Measurements from ENCODE around the gene P3H4.
"Not testable (repeated sequence)": the region's sequence is repeated elsewhere in the genome, so short reads cannot be mapped to it uniquely, and the experiment has no call there.

The P3H4 gene

DNA sequence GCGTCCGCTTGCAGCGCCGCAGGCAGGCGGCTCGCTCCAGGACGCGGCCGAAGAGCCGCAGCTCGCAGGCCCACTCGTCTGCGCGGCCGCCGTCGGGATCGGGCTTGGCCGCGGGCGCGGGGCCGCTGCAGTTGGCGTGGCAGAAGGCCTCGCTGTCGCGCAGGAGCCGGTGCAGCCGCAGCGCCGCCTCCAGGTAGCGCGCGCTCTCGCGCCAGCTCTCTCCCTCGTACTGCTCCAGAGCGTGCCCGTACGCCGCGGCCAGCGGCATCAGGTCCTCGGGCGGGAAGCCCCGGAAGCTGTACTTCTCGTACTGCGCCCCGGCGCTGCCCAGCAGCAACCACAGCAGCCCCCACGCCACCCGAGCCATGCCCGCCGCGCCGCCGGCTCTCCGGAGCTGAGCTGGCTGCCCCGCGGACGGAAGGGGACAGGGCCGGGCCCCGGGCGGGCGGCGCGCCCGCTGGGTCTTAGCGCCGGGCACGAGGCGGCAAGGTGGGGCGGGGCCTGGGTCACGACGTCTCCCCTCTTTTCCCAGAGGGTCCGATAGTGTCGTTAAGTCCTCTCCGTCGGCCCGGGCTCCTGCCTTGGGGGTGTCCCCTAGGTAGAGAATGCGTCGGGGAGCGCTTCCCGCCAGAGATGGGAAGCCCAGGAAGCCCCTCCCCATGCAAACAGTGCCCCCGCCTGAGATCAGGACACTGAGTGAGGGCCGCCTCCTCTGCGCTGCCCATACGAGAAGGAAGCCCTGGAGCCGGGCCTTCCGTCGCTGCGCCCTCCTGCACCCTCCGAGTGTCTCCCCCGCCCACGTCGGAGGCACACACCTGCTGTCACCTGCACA is at the start of gene P3H4:
Gene P3H4, minus strand, starts transcription at position 401 of the 832 bp plus-strand sequence. Its CDS starts 34 bp downstream, at position 367.
- peak within 1 kb of the TSS; percentile 92 for H3K27ac ChIP-seq
- no peak for TF ChIP-seq ZFX (IDR thresholded peaks at IDR 0.05; ENCODE audit: borderline replicate concordance)
- TF ChIP-seq CTCF (IDR thresholded peaks at IDR 0.05) = peak; percentile 93

DNA sequence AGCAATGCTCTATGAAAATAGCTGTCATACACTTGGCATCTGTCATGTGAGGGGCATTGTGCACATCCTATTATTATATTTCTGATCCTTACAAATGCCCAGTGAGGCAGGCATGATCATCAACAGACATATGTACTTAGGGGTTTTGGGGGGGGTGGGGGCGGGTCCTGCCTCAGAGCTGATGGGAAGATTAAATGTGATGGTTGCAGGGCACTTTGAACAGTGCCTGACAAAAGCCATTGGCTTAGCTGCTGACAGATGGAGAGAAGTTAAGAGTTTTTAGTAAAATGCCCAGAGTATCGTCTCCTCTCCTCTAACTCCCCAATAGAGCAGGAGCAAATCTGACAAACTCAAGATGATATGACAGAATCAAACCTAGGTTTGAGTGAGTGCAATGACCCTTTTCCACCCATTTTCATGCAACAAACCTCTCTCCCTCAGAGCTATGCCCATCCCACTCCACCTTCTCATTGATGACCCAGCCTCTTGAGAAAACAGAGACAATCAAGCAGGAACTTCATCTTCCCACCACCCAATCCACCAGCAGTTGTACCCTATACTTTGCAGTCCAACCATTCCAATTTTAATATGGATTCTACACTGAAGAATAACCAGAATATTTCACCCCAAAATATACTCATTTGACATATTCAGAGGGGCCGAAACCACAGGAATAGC is 48.6 kb upstream of the P3H4 start:
- H3K27ac ChIP-seq = no peak overlapping the region
- TF ChIP-seq ZFX (IDR thresholded peaks at IDR 0.05; ENCODE audit: borderline replicate concordance) (no peak), CTCF (IDR thresholded peaks at IDR 0.05) (no peak)

- not testable (repeated sequence) for H3K27ac ChIP-seq
Observed at GRCh38 chr17:41851382-41851781, 39.6 kb upstream of the P3H4 start.

GRCh38 chr17:41849251-41849990 is 37.7 kb upstream of the P3H4 start:
- H3K27ac ChIP-seq = no peak overlapping the region
- no peak for TF ChIP-seq ZFX (IDR thresholded peaks at IDR 0.05; ENCODE audit: borderline replicate concordance)
- no peak for TF ChIP-seq CTCF (IDR thresholded peaks at IDR 0.05)

GRCh38 chr17:41848788-41849187 is 37.0 kb upstream of the P3H4 start:
- H3K27ac ChIP-seq = no peak overlapping the region
- TF ChIP-seq CTCF (IDR thresholded peaks at IDR 0.05) = no peak
- TF ChIP-seq ZFX (IDR thresholded peaks at IDR 0.05; ENCODE audit: borderline replicate concordance) = no peak

DNA sequence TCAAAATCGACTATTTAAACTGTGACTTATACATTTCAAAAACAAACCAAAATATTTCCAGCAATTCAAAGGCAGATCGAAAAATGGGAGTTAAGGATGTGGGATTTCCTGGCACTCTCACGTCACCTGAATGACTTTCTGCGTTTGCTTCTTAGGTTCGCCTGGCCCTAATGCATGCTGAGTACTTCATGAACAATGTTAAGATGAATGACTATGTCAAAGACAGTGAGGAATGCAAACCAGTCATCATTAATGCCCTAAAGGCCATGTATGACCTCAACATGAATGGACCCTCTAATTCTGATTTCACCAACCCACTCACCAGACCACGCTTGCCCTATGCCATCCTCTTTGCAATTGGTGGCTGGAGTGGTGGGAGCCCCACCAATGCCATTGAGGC is 33.2 kb upstream of the P3H4 start:
- no peak for TF ChIP-seq CTCF (IDR thresholded peaks at IDR 0.05)
- no peak for TF ChIP-seq ZFX (IDR thresholded peaks at IDR 0.05; ENCODE audit: borderline replicate concordance)
- H3K27ac ChIP-seq = no peak overlapping the region

GRCh38 chr17:41840781-41841180 is 29.0 kb upstream of the P3H4 start:
- H3K27ac ChIP-seq = not testable (repeated sequence)

DNA sequence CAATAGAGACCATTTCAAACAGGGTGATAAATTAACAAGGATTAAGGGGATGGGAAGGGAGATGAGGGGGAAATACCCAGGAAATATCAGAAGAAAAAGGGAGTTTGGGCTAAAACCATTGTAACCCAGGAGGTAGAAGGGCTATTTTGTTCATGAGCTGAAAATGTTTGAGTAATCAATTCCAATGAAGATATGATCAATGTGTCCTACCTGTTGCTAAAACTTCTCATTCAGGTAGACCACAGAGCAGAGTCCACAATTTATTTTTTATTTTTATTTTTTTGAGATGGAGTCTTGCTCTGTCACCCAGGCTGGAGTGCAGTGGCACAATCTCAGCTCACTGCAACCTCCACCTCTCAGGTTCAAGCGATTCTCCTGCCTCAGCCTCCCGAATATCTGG is 27.7 kb upstream of the P3H4 start:
- not testable (repeated sequence) for H3K27ac ChIP-seq
